GM23338 (cell line): ENCODE measurements around the gene SEMA6D. TPM values are rescaled to one million over a fixed set of nuclear protein-coding genes. Genes with fewer than 3 reads are reported as not detected.

Experiments
- ATAC-seq: fragments of 200-7000 bp; cut with Tn5 transposase; 3 replicates; pipeline ENCODE4 v1.9.1; 2020
- DNase-seq: peaks from one replicate; pipeline ENCODE4 v3.0.0-alpha.2; 2015; ENCODE audit warnings: low spot score
- H2AFZ ChIP-seq: fragments of 200-600 bp; sonication (generic); 2 replicates; pipeline ENCODE4 v1.8.0; 2016; ENCODE audit warnings: antibody characterized with exemption, mild to moderate bottlenecking, moderate library complexity
- H3F3A ChIP-seq: fragments of 200-600 bp; sonication (generic); replicated peaks from 2 replicates; pipeline ENCODE4 v1.8.0; 2017; ENCODE audit warnings: antibody characterized with exemption, mixed run types, low read depth
- H3K27ac ChIP-seq: fragments of 200-600 bp; sonication (generic); 2 replicates; pipeline ENCODE4 v1.6.1; 2016; ENCODE audit warnings: low read depth
- H3K27me3 ChIP-seq: fragments of 200-600 bp; sonication (generic); 2 replicates; pipeline ENCODE4 v1.8.0; 2016; ENCODE audit warnings: mild to moderate bottlenecking, mixed run types, moderate library complexity; ENCODE audit not compliant: insufficient read depth
- H3K36me3 ChIP-seq: fragments of 200-600 bp; sonication (generic); 2 replicates; pipeline ENCODE4 v1.8.0; 2016; ENCODE audit warnings: mild to moderate bottlenecking; ENCODE audit not compliant: insufficient read depth
- H3K4me1 ChIP-seq: fragments of 200-600 bp; sonication (generic); 2 replicates; pipeline ENCODE4 v1.8.0; 2016; ENCODE audit warnings: mild to moderate bottlenecking, moderate library complexity; ENCODE audit not compliant: insufficient read depth
- H3K4me2 ChIP-seq: fragments of 200-600 bp; sonication (generic); 2 replicates; pipeline ENCODE4 v1.7.1; 2017; ENCODE audit warnings: mixed run types
- H3K4me3 ChIP-seq: fragments of 200-600 bp; sonication (generic); 2 replicates; pipeline ENCODE4 v1.6.1; 2016; ENCODE audit warnings: mixed run types
- H3K79me2 ChIP-seq: fragments of 200-600 bp; sonication (generic); replicated peaks from 2 replicates; pipeline ENCODE4 v1.8.0; 2017; ENCODE audit warnings: mild to moderate bottlenecking; ENCODE audit not compliant: insufficient read depth
- H3K9me2 ChIP-seq: fragments of 200-600 bp; sonication (generic); 2 replicates; pipeline ENCODE4 v1.8.0; 2017; ENCODE audit not compliant: insufficient read depth
- H4K20me1 ChIP-seq: fragments of 200-600 bp; sonication (generic); replicated peaks from 2 replicates; pipeline ENCODE4 v1.8.0; 2017; ENCODE audit warnings: mild to moderate bottlenecking; ENCODE audit not compliant: insufficient read depth
- H3K27ac Mint-ChIP-seq: 2 replicates; pipeline ENCODE4 v1.8.0; 2020; ENCODE audit warnings: inconsistent platforms, mild to moderate bottlenecking, moderate library complexity, mixed read lengths
- H3K27me3 Mint-ChIP-seq: 3 replicates; pipeline ENCODE4 v1.8.0; 2022; ENCODE audit warnings: low read depth, mild to moderate bottlenecking, moderate library complexity, mixed read lengths, inconsistent platforms; ENCODE audit not compliant: insufficient read depth, poor library complexity
- H3K36me3 Mint-ChIP-seq: 3 replicates; pipeline ENCODE4 v1.8.0; 2021; ENCODE audit warnings: low read depth, mild to moderate bottlenecking, inconsistent platforms, moderate library complexity, mixed read lengths
- H3K4me1 Mint-ChIP-seq: 3 replicates; pipeline ENCODE4 v1.8.0; 2020; ENCODE audit warnings: mild to moderate bottlenecking, inconsistent platforms, mixed read lengths
- H3K4me3 Mint-ChIP-seq: 3 replicates; pipeline ENCODE4 v1.8.0; 2021; ENCODE audit warnings: moderate library complexity, mild to moderate bottlenecking, inconsistent platforms, mixed read lengths
- H3K9me3 Mint-ChIP-seq: 3 replicates; pipeline ENCODE4 v1.8.0; 2020; ENCODE audit warnings: moderate library complexity, mild to moderate bottlenecking, inconsistent platforms, mixed read lengths
- CREB1 ChIP-seq: fragments of 250-450 bp; sonication (Bioruptor Pico); IDR thresholded peaks from 2 replicates; pipeline ENCODE4 v1.5.0; 2020; ENCODE audit warnings: low read depth, mild to moderate bottlenecking, moderate library complexity
- EZH2 ChIP-seq: fragments of 200-600 bp; sonication (generic); IDR thresholded peaks from one replicate; pipeline ENCODE4 v1.8.0; 2017; ENCODE audit warnings: antibody characterized with exemption, mild to moderate bottlenecking, low read depth; ENCODE audit not compliant: unreplicated experiment
- POLR2AphosphoS5 ChIP-seq: IDR thresholded peaks from 2 replicates; pipeline ENCODE4 v1.6.1; 2016; ENCODE audit warnings: antibody characterized with exemption, low read depth
- ZNF331 ChIP-seq: fragments of 250-450 bp; sonication (Bioruptor Pico); IDR thresholded peaks from 2 replicates; pipeline ENCODE4 v1.5.0; 2020; ENCODE audit warnings: low read depth, mild to moderate bottlenecking, moderate library complexity
- ZNF462 ChIP-seq: fragments of 250-450 bp; sonication (Bioruptor Pico); IDR thresholded peaks from 2 replicates; pipeline ENCODE4 v1.5.0; 2020; ENCODE audit warnings: mild to moderate bottlenecking, moderate library complexity
- polyA plus RNA-seq: library from polyadenylated mRNA; unstranded; fragments of >200 nt; fragmentation: Nextera tagmentation; extraction: Ambion mirVana; gene quantifications from 2 replicates; pipeline ENCODE4 v1.2.1, GENCODE V29; 2016
- total RNA-seq: library from RNA; depleted of rRNA; stranded (reverse); fragments of >200 nt; shearing (Covaris generic); gene quantifications from 2 replicates; pipeline ENCODE4 v1.2.3, GENCODE V29; 2014

Gene SEMA6D
- total and polyA plus RNA-seq, 2 experiments from 2014 or later: 0.37 to 0.97 TPM

GRCh38 chr15:47705281-47705997 lies 11.9 kb upstream of the SEMA6D start (continued):
- TF ChIP-seq ZNF462 (CRISPR knock-in tag): no peak
- TF ChIP-seq EZH2: no peak

DNA sequence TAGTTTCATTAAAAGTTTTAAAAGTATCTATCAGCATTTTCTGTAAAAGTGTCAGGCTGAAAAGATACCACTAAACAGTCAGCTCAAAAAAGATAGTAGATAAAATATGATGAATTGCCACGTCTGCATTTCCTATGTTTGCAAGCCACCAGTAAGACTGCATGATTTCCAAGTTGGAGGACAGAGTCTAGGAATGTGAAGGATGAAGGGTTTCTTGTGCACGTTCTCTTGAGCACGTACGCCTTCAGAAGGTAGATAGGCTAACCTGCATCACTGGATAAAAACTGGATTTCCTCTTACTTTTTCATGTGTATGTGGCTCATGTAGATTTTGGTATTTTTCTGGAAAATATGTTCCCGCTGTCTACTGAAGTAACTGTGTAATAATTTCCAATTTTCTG lies 9.9 kb upstream of the SEMA6D start:
- Histone ChIP-seq H3K4me3 (no peak overlapping the region), H3K27me3 (no peaks in the 10 kb centered on the region), H3K9me2 (no peaks in the 10 kb centered on the region), H3K4me1 (no peaks in the 10 kb centered on the region), H3K27ac (no peak overlapping the region), H3F3A (no peaks in the 10 kb centered on the region), H2AFZ (no peak overlapping the region), H4K20me1 (no peaks in the 10 kb centered on the region), H3K36me3 (no peaks in the 10 kb centered on the region), H3K79me2 (no peaks in the 10 kb centered on the region), H3K4me2 (no peak overlapping the region)
- Mint-ChIP-seq H3K36me3 (no peaks in the 10 kb centered on the region), H3K9me3 (no peaks in the 10 kb centered on the region), H3K27ac (no peak overlapping the region), H3K4me3 (no peak overlapping the region), H3K27me3 (no peaks in the 10 kb centered on the region), H3K4me1 (no peaks in the 10 kb centered on the region)
- ATAC-seq (no peak), DNase-seq (no peak)
- TF ChIP-seq CREB1 (CRISPR knock-in tag): no peak
- no peak for TF ChIP-seq POLR2AphosphoS5
- TF ChIP-seq ZNF331 (CRISPR knock-in tag): no peak
- TF ChIP-seq ZNF462 (CRISPR knock-in tag): no peak
